Fibroblast of lung (primary cell): ENCODE data around the gene TROAP.

Source experiments
- CTCF ChIP-seq, 2 donors: IDR thresholded peaks in 1 of 2; conservative IDR thresholded peaks in 1 of 2; 1 replicate in 1 of 2; 2 replicates in 1 of 2; pipeline ENCODE4 v1.5.1; 2011 to 2012; ENCODE audit warnings: low read length in 2 of 2, control low read depth in 1 of 2, inconsistent platforms in 1 of 2, low read depth in 1 of 2, mild to moderate bottlenecking in 1 of 2
- EZH2 ChIP-seq: IDR thresholded peaks from 2 replicates; pipeline ENCODE4 v1.5.1; 2012; ENCODE audit warnings: low read length, control low read depth, mild to moderate bottlenecking; ENCODE audit errors: missing control alignments

GRCh38 chr12:49330631-49331379, 7.8 kb downstream of the TROAP start:
- TF ChIP-seq CTCF (conservative IDR thresholded peaks at IDR 0.05 in 1 of 2, IDR thresholded peaks at IDR 0.05 in 1 of 2; ENCODE audit: low read depth in 1 of 2, low read length in 2 of 2) = no peak
- TF ChIP-seq EZH2 = no peak
